IMR-90 (cell line): ENCODE measurements around the gene FKBP10. TPM values are rescaled to one million over a fixed set of nuclear protein-coding genes. Genes with fewer than 3 reads are reported as not detected.

Experiments
- ATAC-seq: fragments of 200-7000 bp; cut with Tn5 transposase; 2 replicates; pipeline ENCODE4 v1.9.1; 2020; ENCODE audit warnings: low read depth, mild to moderate bottlenecking, moderate library complexity
- BruUV-seq: library from RNA; stranded (reverse); fragments of 400-500 nt; replicated peaks from 2 replicates; lab custom pipeline; 2021; lab: Mats Ljungman, UMichigan
- CTCF ChIA-PET: fragments of 300-600 bp; formaldehyde crosslinking; extraction: SDS; loops from one replicate; lab custom pipeline; 2021; ENCODE audit warnings: antibody characterized with exemption; lab: Yijun Ruan, JAX
- POLR2A ChIA-PET: fragments of 300-600 bp; sonication (Branson Sonifier 250); formaldehyde crosslinking; loops from one replicate; lab custom pipeline; 2022; ENCODE audit warnings: antibody characterized with exemption; ENCODE audit not compliant: unreplicated experiment; lab: Charles Lee
- DNase-seq: peaks from one replicate; pipeline ENCODE4 v3.0.0; 2013
- H2AFZ ChIP-seq: replicated peaks from 2 replicates; pipeline ENCODE3; 2013; ENCODE audit warnings: low read length, mild to moderate bottlenecking; ENCODE audit not compliant: poor library complexity
- H2AK5ac ChIP-seq: 2 replicates; pipeline ENCODE4 v1.6.1; 2013; ENCODE audit warnings: low read depth, low read length, inconsistent platforms
- H2AK9ac ChIP-seq: replicated peaks from 2 replicates; pipeline ENCODE3; 2013; ENCODE audit warnings: mild to moderate bottlenecking, low read depth, low read length, moderate library complexity; ENCODE audit not compliant: poor library complexity
- H2BK120ac ChIP-seq: 2 replicates; pipeline ENCODE4 v1.6.1; 2013; ENCODE audit warnings: low read depth, low read length, inconsistent platforms
- H2BK15ac ChIP-seq: 3 replicates; pipeline ENCODE4 v1.6.1; 2013; ENCODE audit warnings: low read depth, low read length, inconsistent platforms
- H2BK20ac ChIP-seq: 2 replicates; pipeline ENCODE4 v1.6.1; 2013; ENCODE audit warnings: low read depth, mild to moderate bottlenecking, inconsistent platforms, low read length, moderate library complexity
- H2BK5ac ChIP-seq: 2 replicates; pipeline ENCODE4 v1.6.1; 2013; ENCODE audit warnings: mild to moderate bottlenecking, low read depth, low read length, inconsistent platforms; ENCODE audit not compliant: poor library complexity, severe bottlenecking
- H3K14ac ChIP-seq: replicated peaks from 2 replicates; pipeline ENCODE4 v1.6.1; 2013; ENCODE audit warnings: low read depth, low read length, inconsistent platforms
- H3K18ac ChIP-seq: 2 replicates; pipeline ENCODE4 v1.6.1; 2013; ENCODE audit warnings: low read depth, low read length, control low read depth
- H3K23ac ChIP-seq: 2 replicates; pipeline ENCODE4 v1.6.1; 2013; ENCODE audit warnings: low read depth, low read length, inconsistent platforms
- H3K27ac ChIP-seq: 2 replicates; pipeline ENCODE4 v1.5.1; 2013; ENCODE audit warnings: mild to moderate bottlenecking, control low read depth, low read length; ENCODE audit not compliant: insufficient read depth
- H3K27me3 ChIP-seq: 2 replicates; pipeline ENCODE4 v1.6.1; 2013; ENCODE audit warnings: low read length; ENCODE audit not compliant: control insufficient read depth, insufficient read depth
- H3K36me3 ChIP-seq: 2 replicates; pipeline ENCODE4 v1.6.1; 2013; ENCODE audit warnings: low read length, mixed read lengths; ENCODE audit not compliant: control insufficient read depth, insufficient read depth
- H3K4ac ChIP-seq: 2 replicates; pipeline ENCODE4 v1.6.1; 2013; ENCODE audit warnings: low read depth, low read length, inconsistent platforms
- H3K4me1 ChIP-seq: 2 replicates; pipeline ENCODE4 v1.6.1; 2013; ENCODE audit warnings: low read length, mixed read lengths; ENCODE audit not compliant: control insufficient read depth, insufficient read depth
- H3K4me2 ChIP-seq: 2 replicates; pipeline ENCODE4 v1.6.1; 2013; ENCODE audit warnings: low read depth, mild to moderate bottlenecking, control low read depth, low read length, moderate library complexity
- H3K4me3 ChIP-seq: 2 replicates; pipeline ENCODE4 v1.5.1; 2013; ENCODE audit warnings: low read depth, mild to moderate bottlenecking, control low read depth, low read length, moderate library complexity; ENCODE audit not compliant: insufficient read depth
- H3K56ac ChIP-seq: 2 replicates; pipeline ENCODE4 v1.6.1; 2013; ENCODE audit warnings: low read length, inconsistent platforms; ENCODE audit not compliant: insufficient read depth; ENCODE audit errors: extremely low read depth
- H3K79me1 ChIP-seq, 2 experiments: 2 replicates each; pipeline ENCODE4 v1.6.1; 2013; ENCODE audit warnings: low read length in 2 of 2, inconsistent platforms in 1 of 2, low read depth in 1 of 2
- H3K9ac ChIP-seq: 2 replicates; pipeline ENCODE4 v1.6.1; 2013; ENCODE audit warnings: low read depth, low read length, control low read depth
- H3K9me1 ChIP-seq: 2 replicates; pipeline ENCODE4 v1.6.1; 2013; ENCODE audit warnings: low read length, inconsistent platforms; ENCODE audit not compliant: insufficient read depth
- H3K9me3 ChIP-seq: 2 replicates; pipeline ENCODE4 v1.6.1; 2013; ENCODE audit warnings: low read length; ENCODE audit not compliant: control insufficient read depth, insufficient read depth
- H4K20me1 ChIP-seq: 2 replicates; pipeline ENCODE4 v1.6.1; 2013; ENCODE audit warnings: low read length, inconsistent platforms; ENCODE audit not compliant: insufficient read depth
- H4K5ac ChIP-seq: 2 replicates; pipeline ENCODE4 v1.6.1; 2013; ENCODE audit warnings: mild to moderate bottlenecking, low read depth, low read length, control low read depth
- H4K8ac ChIP-seq, 2 experiments: 2 replicates each; pipeline ENCODE4 v1.6.1; 2013; ENCODE audit warnings: low read depth in 2 of 2, low read length in 2 of 2, control low read depth in 1 of 2, inconsistent platforms in 1 of 2
- H4K91ac ChIP-seq: 2 replicates; pipeline ENCODE4 v1.6.1; 2013; ENCODE audit warnings: low read depth, low read length, inconsistent platforms; ENCODE audit not compliant: insufficient read depth
- BHLHE40 ChIP-seq: fragments of 150-350 bp; IDR thresholded peaks from 2 replicates; pipeline ENCODE4 v1.6.1; 2016; ENCODE audit warnings: mild to moderate bottlenecking, low read depth, low read length
- CHD1 ChIP-seq: IDR thresholded peaks from 2 replicates; pipeline ENCODE4 v1.6.1; 2012; ENCODE audit warnings: low read depth, low read length, improper control_type of control experiment
- MAFK ChIP-seq: IDR thresholded peaks from 2 replicates; pipeline ENCODE4 v1.6.1; 2012; ENCODE audit warnings: low read depth, low read length, improper control_type of control experiment
- MXI1 ChIP-seq: IDR thresholded peaks from 2 replicates; pipeline ENCODE4 v1.6.1; 2012; ENCODE audit warnings: low read depth, mild to moderate bottlenecking, low read length, moderate library complexity, borderline replicate concordance
- WGBS, 2 experiments: methylation state at CpG; one replicate each; pipeline versions ENCODE4 v1.1.5 to v1.1.7; 2013; ENCODE audit warnings: missing lambda C conversion rate in 2 of 2; ENCODE audit not compliant: insufficient read length in 1 of 2; ENCODE audit errors: extremely low coverage in 2 of 2; 5-methylcytosine and 5-hydroxymethylcytosine counted together
- dilution Hi-C: fragments of 300-500 bp; cut with HindIII; formaldehyde crosslinking; loops from one replicate; pipeline ENCODE4 v1.14.3; 2018; ENCODE audit warnings: low sequenced_read_pairs; ENCODE audit not compliant: unreplicated experiment
- in situ Hi-C: fragments of 300-500 bp; cut with MboI; formaldehyde crosslinking; loops from 3 replicates; pipeline ENCODE4 v1.14.3; 2019; ENCODE audit warnings: low sequenced_read_pairs, inconsistent platforms, mixed read lengths
- intact Hi-C: fragments of 100-400 bp; cut with micrococcal nuclease; formaldehyde crosslinking; loops from 2 replicates; pipeline ENCODE4 v1.10.0; 2022
- polyA plus RNA-seq, 3 experiments: library from polyadenylated mRNA; depleted of rRNA; stranded (reverse); fragments of >200 nt; gene quantifications; 2 replicates each; pipeline ENCODE4 v1.2.3, GENCODE V29; 2012; ENCODE audit warnings: low replicate concordance in 1 of 3
- total RNA-seq: library from RNA; depleted of rRNA; stranded (reverse); fragments of >200 nt; gene quantifications from 2 replicates; pipeline ENCODE4 v1.2.3, GENCODE V29; 2012

Gene FKBP10
- total and polyA plus RNA-seq, 2 of the 4 experiments (the other 2 are of a cell fraction), result 170 to 984 TPM

GRCh38 chr17:41767324-41768042 is 45.3 kb upstream of the FKBP10 start:
- Histone ChIP-seq H3K27me3 (no peaks in the 10 kb centered on the region), H3K4me2 (no peak overlapping the region), H2BK120ac (no peak overlapping the region), H2AK9ac (no peak overlapping the region), H4K20me1 (no peaks in the 10 kb centered on the region; the same call in 1 of the 2 replicates), H2AFZ (no peak overlapping the region), H2BK5ac (no peak overlapping the region), H3K9ac (no peak overlapping the region), H3K23ac (no peak overlapping the region), H3K9me1 (0 out of 2 replicates have a peak, but pooled peaks cover 9% of the 10 kb centered on the region), H3K27ac (no peak overlapping the region), H2BK20ac (no peak overlapping the region), H3K36me3 (peaks cover 78% of the 10 kb centered on the region), H4K8ac (no peak overlapping the region), H3K4me1 (no peaks in the 10 kb centered on the region; the same call in 1 of the 2 replicates), H3K9me3 (no peaks in the 10 kb centered on the region), H3K14ac (no peak overlapping the region), H2AK5ac (no peak overlapping the region), H2BK15ac (no peak overlapping the region), H3K4ac (no peak overlapping the region), H3K4me3 (no peak overlapping the region), H3K79me1 (peaks cover 3 to 8% of the 10 kb centered on the region in 2 experiments; a peak in 3 of 4 replicates), H4K5ac (no peak overlapping the region), H3K56ac (no peak overlapping the region), H4K91ac (no peak overlapping the region), H3K18ac (no peak overlapping the region)
- ChIA-PET POLR2A (no interaction called here), CTCF (interaction anchor here (0.7 kb wide), 1 partner anchor 23 kb away, joined by 3 read pairs; no protein-coding TSS in a partner anchor)
- in situ Hi-C loops (no loop called here), dilution Hi-C loops (no loop called here), intact Hi-C loops (no loop called here)
- DNase-seq (no peak), ATAC-seq (no peak)
- TF ChIP-seq MAFK (no peak), MXI1 (no peak), CHD1 (no peak), BHLHE40 (no peak)
- no TSS peak for BruUV-seq
- no CpG with 5 or more reads among the region's 18 CpGs for whole genome bisulfite sequencing, 2 experiments
